AG08396 (cell line): ENCODE measurements around the gene EFNB2.

ENCODE experiments used
- DNase-seq: peaks from one replicate; pipeline ENCODE4 v3.0.0; 2012; ENCODE audit warnings: low spot score, mixed read lengths

The EFNB2 gene

DNA sequence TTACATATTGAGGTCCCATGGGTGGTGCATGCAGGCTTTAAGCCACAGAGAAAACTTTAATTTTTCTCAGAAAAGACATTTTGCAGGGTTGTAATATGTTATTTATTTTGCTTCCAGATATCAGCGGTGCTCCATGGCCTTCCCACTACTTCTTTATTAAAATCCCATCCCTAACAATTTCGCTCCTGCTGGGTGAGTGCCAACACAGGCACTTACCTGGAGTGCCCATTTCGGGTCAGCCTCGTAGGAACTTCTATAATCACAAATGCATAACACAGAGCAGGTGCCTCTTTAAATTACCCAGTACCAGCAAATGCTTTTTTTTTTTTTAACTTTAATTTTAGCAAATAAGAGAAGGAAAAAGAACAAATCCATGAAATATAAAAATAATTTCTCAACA is 86.4 kb downstream of the EFNB2 start:
- no peak for DNase-seq

- no peak for DNase-seq
Measured at GRCh38 chr13:106445996-106446395, 89.5 kb downstream of the EFNB2 start.

DNA sequence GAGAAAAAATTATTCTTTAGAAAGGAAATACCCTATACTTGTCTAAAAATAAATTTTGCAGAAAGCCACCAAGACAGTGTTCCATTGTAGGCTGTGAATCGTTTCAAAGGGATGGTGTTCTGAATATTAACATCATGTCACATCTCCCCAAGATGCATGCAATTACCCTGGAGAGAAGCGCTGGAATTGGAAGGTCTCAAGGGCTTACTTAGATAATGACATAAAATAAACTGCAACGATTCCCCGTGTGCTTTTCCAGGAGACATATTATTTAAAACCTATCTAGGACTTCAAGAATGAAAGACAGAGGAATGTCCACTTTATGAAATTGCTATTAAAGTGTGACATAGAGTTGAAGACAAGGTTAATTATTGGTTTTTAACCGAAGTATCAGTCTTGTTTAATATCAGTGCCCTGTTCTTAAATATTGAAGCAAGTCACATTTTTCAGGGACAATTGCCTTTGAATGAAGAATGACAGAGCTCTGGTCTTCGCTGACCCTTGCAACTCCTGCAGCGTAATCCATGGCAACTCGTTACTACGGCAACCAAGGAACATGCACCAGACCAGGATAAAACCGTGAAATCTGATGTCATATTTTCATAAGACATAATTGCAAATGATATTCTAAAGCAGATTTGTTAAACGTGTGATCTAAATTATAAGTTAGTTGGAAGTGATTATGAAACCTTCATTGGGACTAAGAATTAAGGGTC is 91.7 kb downstream of the EFNB2 start:
- DNase-seq, result no peak

GRCh38 chr13:106440866-106441265 is 94.6 kb downstream of the EFNB2 start:
- DNase-seq, result no peak
